OCI-LY7 (cell line): ENCODE measurements around the gene C19orf67. TPM values are rescaled to one million over a fixed set of nuclear protein-coding genes. Genes with fewer than 3 reads are reported as not detected.

Experiments used
- total RNA-seq, 2 experiments: library from RNA; depleted of rRNA in 1 of 2; stranded (reverse); fragments of >200 nt in 1 of 2; shearing (Covaris generic) in 1 of 2; gene quantifications; 2 replicates each; pipeline ENCODE4 v1.2.3, GENCODE V29; 2014 to 2022

Gene C19orf67
- total RNA-seq, 2 experiments from 2014 or later = 1.4 to 2.6 TPM

Other genes with a start within 250 kb of the C19orf67 start
- not detected in 2 replicates for gene NANOS3, start 208.6 kb downstream of the C19orf67 start, total RNA-seq (2014; rRNA removed; shearing (Covaris generic))
- not detected in 2 replicates for gene NANOS3, start 208.6 kb downstream of the C19orf67 start, total RNA-seq (2022)
- gene BRME1, start 179.7 kb downstream of the C19orf67 start, total RNA-seq (2014; rRNA removed; shearing (Covaris generic)) = 2.5 and 4.5 TPM in 2 replicates
- 7.1 and 7.2 TPM in 2 replicates for gene BRME1, start 179.7 kb downstream of the C19orf67 start, total RNA-seq (2022)
- gene CC2D1A, start 179.6 kb downstream of the C19orf67 start, total RNA-seq (2014; rRNA removed; shearing (Covaris generic)) = 18.7 and 23.3 TPM in 2 replicates
- 44.0 and 48.3 TPM in 2 replicates for gene CC2D1A, start 179.6 kb downstream of the C19orf67 start, total RNA-seq (2022)
- 0.16 TPM in 1 of 2 replicates, not detected in the other for gene PODNL1, start 147.4 kb downstream of the C19orf67 start, total RNA-seq (2014; rRNA removed; shearing (Covaris generic))
- gene PODNL1, start 147.4 kb downstream of the C19orf67 start, total RNA-seq (2022) = 0.20 TPM in 1 of 2 replicates, not detected in the other
- 61.0 and 71.3 TPM in 2 replicates for gene DCAF15, start 133.3 kb downstream of the C19orf67 start, total RNA-seq (2014; rRNA removed; shearing (Covaris generic))
- gene DCAF15, start 133.3 kb downstream of the C19orf67 start, total RNA-seq (2022) = 86.2 and 97.3 TPM in 2 replicates
- gene RFX1, start 79.5 kb downstream of the C19orf67 start, total RNA-seq (2014; rRNA removed; shearing (Covaris generic)) = 3.5 and 4.4 TPM in 2 replicates
- 13.8 and 17.4 TPM in 2 replicates for gene RFX1, start 79.5 kb downstream of the C19orf67 start, total RNA-seq (2022)
- gene RLN3, start 57.6 kb downstream of the C19orf67 start, total RNA-seq (2014; rRNA removed; shearing (Covaris generic)) = not detected in 2 replicates
- not detected in 2 replicates for gene RLN3, start 57.6 kb downstream of the C19orf67 start, total RNA-seq (2022)
- gene IL27RA, start 54.0 kb downstream of the C19orf67 start, total RNA-seq (2014; rRNA removed; shearing (Covaris generic)) = 5.2 and 6.7 TPM in 2 replicates
- 6.0 and 9.0 TPM in 2 replicates for gene IL27RA, start 54.0 kb downstream of the C19orf67 start, total RNA-seq (2022)
- 0.09 TPM in 1 of 2 replicates, not detected in the other for gene PALM3, start 23.7 kb downstream of the C19orf67 start, total RNA-seq (2014; rRNA removed; shearing (Covaris generic))
- gene PALM3, start 23.7 kb downstream of the C19orf67 start, total RNA-seq (2022) = not detected in 2 replicates
- 3.3 and 6.4 TPM in 2 replicates for gene MISP3, start 13.0 kb downstream of the C19orf67 start, total RNA-seq (2014; rRNA removed; shearing (Covaris generic))
- 3.9 TPM in 2 replicates for gene MISP3, start 13.0 kb downstream of the C19orf67 start, total RNA-seq (2022)
- gene SAMD1, start 5.0 kb upstream of the C19orf67 start, total RNA-seq (2014; rRNA removed; shearing (Covaris generic)) = 116 and 128 TPM in 2 replicates
- 124 and 128 TPM in 2 replicates for gene SAMD1, start 5.0 kb upstream of the C19orf67 start, total RNA-seq (2022)
- 18.0 and 21.1 TPM in 2 replicates for gene PRKACA, start 32.0 kb upstream of the C19orf67 start, total RNA-seq (2014; rRNA removed; shearing (Covaris generic))
- 62.0 and 63.7 TPM in 2 replicates for gene PRKACA, start 32.0 kb upstream of the C19orf67 start, total RNA-seq (2022)
- gene ASF1B, start 50.8 kb upstream of the C19orf67 start, total RNA-seq (2014; rRNA removed; shearing (Covaris generic)) = 115 and 202 TPM in 2 replicates
- 139 and 143 TPM in 2 replicates for gene ASF1B, start 50.8 kb upstream of the C19orf67 start, total RNA-seq (2022)
- gene ADGRL1, start 120.4 kb upstream of the C19orf67 start, total RNA-seq (2014; rRNA removed; shearing (Covaris generic)) = 2.6 and 5.0 TPM in 2 replicates
- 8.1 and 8.2 TPM in 2 replicates for gene ADGRL1, start 120.4 kb upstream of the C19orf67 start, total RNA-seq (2022)